Loucy (cell line): ENCODE results near the gene GPC3.

Experiments used
- H2AFZ ChIP-seq: fragments of 200-600 bp; sonication (generic); 2 replicates; pipeline ENCODE4 v1.6.0; 2016; ENCODE audit warnings: antibody characterized with exemption, mild to moderate bottlenecking, low read length, moderate library complexity
- H3F3A ChIP-seq: fragments of 200-600 bp; 2 replicates; pipeline ENCODE4 v1.6.0; 2016; ENCODE audit warnings: antibody characterized with exemption, low read depth, mild to moderate bottlenecking
- H3K27me3 ChIP-seq: fragments of 200-600 bp; sonication (generic); 2 replicates; pipeline ENCODE4 v1.6.1; 2014; ENCODE audit warnings: low read length, mild to moderate bottlenecking; ENCODE audit not compliant: insufficient read depth, poor library complexity, severe bottlenecking
- H3K36me3 ChIP-seq: fragments of 200-600 bp; sonication (generic); 2 replicates; pipeline ENCODE4 v1.6.1; 2016; ENCODE audit warnings: low read length; ENCODE audit not compliant: insufficient read depth
- H3K4me1 ChIP-seq: fragments of 200-600 bp; sonication (generic); 2 replicates; pipeline ENCODE4 v1.5.1; 2014; ENCODE audit warnings: low read length, mild to moderate bottlenecking; ENCODE audit not compliant: insufficient read depth, poor library complexity, severe bottlenecking
- H3K4me2 ChIP-seq: fragments of 200-600 bp; sonication (generic); 2 replicates; pipeline ENCODE4 v1.6.0; 2014; ENCODE audit warnings: antibody characterized with exemption, low read length, low read depth, mild to moderate bottlenecking; ENCODE audit not compliant: poor library complexity, severe bottlenecking
- H3K4me3 ChIP-seq: fragments of 200-600 bp; sonication (generic); 2 replicates; pipeline ENCODE4 v1.5.1; 2014; ENCODE audit warnings: low read length, mild to moderate bottlenecking, mixed read lengths; ENCODE audit not compliant: poor library complexity, severe bottlenecking
- H3K79me2 ChIP-seq: fragments of 200-600 bp; sonication (generic); 2 replicates; pipeline ENCODE4 v1.6.1; 2014; ENCODE audit warnings: low read length; ENCODE audit not compliant: insufficient read depth
- H3K9ac ChIP-seq: fragments of 200-600 bp; sonication (generic); 2 replicates; pipeline ENCODE4 v1.6.0; 2014; ENCODE audit warnings: mild to moderate bottlenecking, low read depth, low read length, moderate library complexity; ENCODE audit not compliant: poor library complexity, severe bottlenecking
- H3K9me2 ChIP-seq: fragments of 200-600 bp; sonication (generic); replicated peaks from 2 replicates; pipeline ENCODE4 v1.6.1; 2016; ENCODE audit warnings: low read depth, low read length, mixed read lengths
- H3K9me3 ChIP-seq: fragments of 200-600 bp; sonication (generic); 2 replicates; pipeline ENCODE4 v1.6.1; 2014; ENCODE audit warnings: mild to moderate bottlenecking, antibody characterized with exemption, low read length, low read depth; ENCODE audit not compliant: insufficient read depth
- H4K20me1 ChIP-seq: fragments of 200-600 bp; sonication (generic); 2 replicates; pipeline ENCODE4 v1.6.0; 2014; ENCODE audit warnings: antibody characterized with exemption, low read length, mild to moderate bottlenecking; ENCODE audit not compliant: insufficient read depth, poor library complexity, severe bottlenecking
- EZH2phosphoT487 ChIP-seq: fragments of 200-600 bp; IDR thresholded peaks from 2 replicates; pipeline ENCODE4 v1.6.1; 2018; ENCODE audit warnings: antibody characterized with exemption, mild to moderate bottlenecking, moderate library complexity, borderline replicate concordance
- TF ChIP-seq, protein P1 (sequence below): fragments of 200-600 bp; sonication (generic); conservative IDR thresholded peaks from 2 replicates; pipeline ENCODE4 v1.5.1; 2014; ENCODE audit warnings: mild to moderate bottlenecking, antibody characterized with exemption, low read length

The GPC3 gene

DNA sequence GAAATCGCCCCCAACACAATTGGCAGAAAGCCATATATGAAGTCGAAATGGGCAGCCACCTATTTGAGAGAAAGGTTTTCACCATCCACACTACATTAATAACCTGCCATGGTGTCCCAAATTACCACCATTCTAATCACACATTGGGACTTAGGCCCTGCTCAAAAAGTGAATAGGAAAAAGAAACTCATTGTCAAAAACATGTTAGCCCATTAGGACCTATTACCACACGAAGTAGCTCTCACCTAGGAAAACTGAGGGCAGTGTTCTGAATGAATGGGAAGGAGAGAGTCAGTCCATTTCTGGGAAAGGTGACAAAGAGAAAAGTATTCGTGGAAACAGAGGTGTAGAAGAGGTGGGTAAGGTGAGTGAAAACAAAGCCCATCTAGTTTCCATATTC, 60.8 kb downstream of the GPC3 start:
- peaks cover 18% of the 10 kb centered on the region for H3K4me1 ChIP-seq
- no peak overlapping the region for H3K9ac ChIP-seq
- no peak overlapping the region for H2AFZ ChIP-seq
- no peaks in the 10 kb centered on the region for H3K36me3 ChIP-seq
- no peaks in the 10 kb centered on the region for H3K79me2 ChIP-seq
- no peaks in the 10 kb centered on the region for H4K20me1 ChIP-seq
- no peaks in the 10 kb centered on the region for H3F3A ChIP-seq
- no peak overlapping the region for H3K4me2 ChIP-seq
- no peaks in the 10 kb centered on the region for H3K9me3 ChIP-seq
- H3K4me3 ChIP-seq = no peak overlapping the region
- no peaks in the 10 kb centered on the region for H3K27me3 ChIP-seq
- TF ChIP-seq, protein P1, sequence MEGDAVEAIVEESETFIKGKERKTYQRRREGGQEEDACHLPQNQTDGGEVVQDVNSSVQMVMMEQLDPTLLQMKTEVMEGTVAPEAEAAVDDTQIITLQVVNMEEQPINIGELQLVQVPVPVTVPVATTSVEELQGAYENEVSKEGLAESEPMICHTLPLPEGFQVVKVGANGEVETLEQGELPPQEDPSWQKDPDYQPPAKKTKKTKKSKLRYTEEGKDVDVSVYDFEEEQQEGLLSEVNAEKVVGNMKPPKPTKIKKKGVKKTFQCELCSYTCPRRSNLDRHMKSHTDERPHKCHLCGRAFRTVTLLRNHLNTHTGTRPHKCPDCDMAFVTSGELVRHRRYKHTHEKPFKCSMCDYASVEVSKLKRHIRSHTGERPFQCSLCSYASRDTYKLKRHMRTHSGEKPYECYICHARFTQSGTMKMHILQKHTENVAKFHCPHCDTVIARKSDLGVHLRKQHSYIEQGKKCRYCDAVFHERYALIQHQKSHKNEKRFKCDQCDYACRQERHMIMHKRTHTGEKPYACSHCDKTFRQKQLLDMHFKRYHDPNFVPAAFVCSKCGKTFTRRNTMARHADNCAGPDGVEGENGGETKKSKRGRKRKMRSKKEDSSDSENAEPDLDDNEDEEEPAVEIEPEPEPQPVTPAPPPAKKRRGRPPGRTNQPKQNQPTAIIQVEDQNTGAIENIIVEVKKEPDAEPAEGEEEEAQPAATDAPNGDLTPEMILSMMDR = no peak
- TF ChIP-seq EZH2phosphoT487 = no peak
- no peaks in the 10 kb centered on the region for H3K9me2 ChIP-seq

DNA sequence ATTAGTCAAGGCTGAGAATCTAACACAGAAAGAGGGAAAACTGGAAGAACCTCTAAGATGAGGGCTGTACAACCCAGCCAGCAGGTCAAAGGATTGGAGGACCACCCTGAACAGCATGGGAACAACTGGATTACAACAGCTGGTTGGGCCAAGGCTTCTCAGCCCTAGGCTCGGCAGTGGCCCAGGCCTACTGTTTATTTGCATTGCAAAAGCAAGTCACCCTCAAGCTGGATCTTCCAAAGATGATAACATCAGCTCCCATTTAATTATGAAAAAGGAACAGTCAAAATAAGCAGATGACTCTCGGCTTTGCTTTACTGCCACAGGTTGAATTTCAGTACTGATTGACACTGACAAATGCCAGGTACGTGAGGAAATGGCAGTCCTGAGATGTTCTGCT, 61.8 kb downstream of the GPC3 start:
- no peaks in the 10 kb centered on the region for H3K27me3 ChIP-seq
- H3K4me2 ChIP-seq = peak overlapping the region; percentile 85
- H3K36me3 ChIP-seq = no peaks in the 10 kb centered on the region
- TF ChIP-seq, protein P1 = no peak
- H3K4me3 ChIP-seq = peak overlapping the region; percentile 71
- H3K79me2 ChIP-seq = no peaks in the 10 kb centered on the region
- no peaks in the 10 kb centered on the region for H3K9me3 ChIP-seq
- no peaks in the 10 kb centered on the region for H3F3A ChIP-seq
- H3K9ac ChIP-seq = peak overlapping the region; percentile 60
- H2AFZ ChIP-seq = peak overlapping the region; percentile 94
- H3K9me2 ChIP-seq = no peaks in the 10 kb centered on the region
- H3K4me1 ChIP-seq = peaks cover 18% of the 10 kb centered on the region
- no peaks in the 10 kb centered on the region for H4K20me1 ChIP-seq

DNA sequence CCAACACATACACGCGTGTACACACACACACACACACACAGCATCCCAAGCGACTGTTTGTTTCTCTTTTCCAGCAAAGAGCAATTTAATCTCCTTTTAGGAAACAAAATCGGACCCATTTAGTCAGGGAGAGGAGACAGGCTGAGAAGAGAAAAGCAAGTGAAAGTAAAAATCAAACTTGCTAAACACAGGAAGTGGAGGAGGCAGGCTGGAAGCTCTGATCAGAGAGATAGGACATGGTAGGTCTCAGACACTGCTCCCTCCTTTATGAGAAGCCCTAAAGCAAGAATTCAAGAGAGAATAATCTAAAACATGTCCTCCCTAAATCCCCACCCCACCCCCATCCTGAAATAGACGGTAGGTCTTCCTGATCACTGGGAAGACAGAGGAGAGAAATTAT, 62.3 kb downstream of the GPC3 start:
- peak overlapping the region; percentile 94 for H2AFZ ChIP-seq
- no peak for TF ChIP-seq EZH2phosphoT487
- TF ChIP-seq, protein P1 = no peak
- no peaks in the 10 kb centered on the region for H3K36me3 ChIP-seq
- H3K27me3 ChIP-seq = no peaks in the 10 kb centered on the region
- H3K9me2 ChIP-seq = no peaks in the 10 kb centered on the region
- H3K9me3 ChIP-seq = no peaks in the 10 kb centered on the region
- H3K4me2 ChIP-seq = peak overlapping the region; percentile 85
- peak overlapping the region; percentile 71 for H3K4me3 ChIP-seq
- H3F3A ChIP-seq = no peaks in the 10 kb centered on the region
- H3K9ac ChIP-seq = peak overlapping the region; percentile 60
- no peaks in the 10 kb centered on the region for H3K79me2 ChIP-seq
- H4K20me1 ChIP-seq = no peaks in the 10 kb centered on the region
- peaks cover 18% of the 10 kb centered on the region for H3K4me1 ChIP-seq
